ENCODE data around the gene FXYD7.

Gene FXYD7

DNA sequence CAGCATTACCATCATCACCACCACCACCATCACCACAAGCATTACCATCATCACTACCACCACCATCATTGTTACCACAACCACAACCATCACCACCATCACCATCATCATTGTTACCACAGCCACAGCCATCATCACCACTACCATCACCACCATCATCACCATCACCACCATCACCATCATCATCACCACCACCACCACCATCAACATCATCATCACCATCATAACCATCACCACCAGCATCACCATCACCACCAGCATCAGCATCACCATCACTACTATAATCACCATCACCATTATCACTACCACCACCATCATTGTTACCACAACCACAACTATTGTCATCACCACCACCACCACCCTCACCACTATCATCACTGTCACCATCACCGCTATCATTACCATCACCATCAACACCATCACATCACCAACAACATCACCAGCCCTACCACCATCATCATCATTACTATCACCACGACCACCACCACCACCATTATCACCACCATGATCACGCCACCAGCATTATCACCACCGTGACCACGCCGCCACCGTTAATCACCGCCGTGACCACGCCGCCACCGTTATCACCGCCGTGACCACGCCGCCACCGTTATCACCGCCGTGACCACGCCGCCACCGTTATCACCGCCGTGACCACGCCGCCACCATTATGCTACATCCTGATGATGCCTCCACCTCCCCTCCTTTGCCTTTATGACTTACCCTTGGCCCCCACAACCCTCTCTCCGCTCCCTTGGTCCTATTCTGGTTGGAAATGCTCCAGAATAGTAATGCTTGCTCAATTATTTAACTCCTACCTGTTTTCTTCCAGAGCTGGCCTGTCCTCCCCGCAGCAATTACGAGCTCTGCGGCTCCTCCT, 37.4 kb upstream of the FXYD7 start:
- TF ChIP-seq, protein P1, sequence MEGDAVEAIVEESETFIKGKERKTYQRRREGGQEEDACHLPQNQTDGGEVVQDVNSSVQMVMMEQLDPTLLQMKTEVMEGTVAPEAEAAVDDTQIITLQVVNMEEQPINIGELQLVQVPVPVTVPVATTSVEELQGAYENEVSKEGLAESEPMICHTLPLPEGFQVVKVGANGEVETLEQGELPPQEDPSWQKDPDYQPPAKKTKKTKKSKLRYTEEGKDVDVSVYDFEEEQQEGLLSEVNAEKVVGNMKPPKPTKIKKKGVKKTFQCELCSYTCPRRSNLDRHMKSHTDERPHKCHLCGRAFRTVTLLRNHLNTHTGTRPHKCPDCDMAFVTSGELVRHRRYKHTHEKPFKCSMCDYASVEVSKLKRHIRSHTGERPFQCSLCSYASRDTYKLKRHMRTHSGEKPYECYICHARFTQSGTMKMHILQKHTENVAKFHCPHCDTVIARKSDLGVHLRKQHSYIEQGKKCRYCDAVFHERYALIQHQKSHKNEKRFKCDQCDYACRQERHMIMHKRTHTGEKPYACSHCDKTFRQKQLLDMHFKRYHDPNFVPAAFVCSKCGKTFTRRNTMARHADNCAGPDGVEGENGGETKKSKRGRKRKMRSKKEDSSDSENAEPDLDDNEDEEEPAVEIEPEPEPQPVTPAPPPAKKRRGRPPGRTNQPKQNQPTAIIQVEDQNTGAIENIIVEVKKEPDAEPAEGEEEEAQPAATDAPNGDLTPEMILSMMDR (IDR thresholded peaks at IDR 0.05; ENCODE audit: low read depth, low read length, missing control alignments): no peak
- no peak for DNase-seq (ENCODE audit: low read depth)
- no peak overlapping the region for H3K4me3 ChIP-seq (ENCODE audit: low read depth, low read length)

DNA sequence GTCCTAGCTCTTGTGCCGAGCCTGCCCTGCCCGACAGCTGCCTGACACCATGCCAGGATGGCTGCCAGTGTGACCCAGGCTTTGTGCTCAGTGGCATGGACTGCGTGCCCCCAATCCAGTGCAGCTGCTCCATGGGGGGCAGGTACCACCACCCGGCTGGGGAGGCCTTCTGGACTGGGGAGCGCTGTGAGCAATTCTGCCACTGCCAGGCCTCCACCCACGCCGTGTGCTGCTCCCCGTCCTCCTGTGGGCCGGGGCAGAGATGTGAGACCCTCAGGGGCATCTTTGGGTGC, 36.8 kb upstream of the FXYD7 start:
- DNase-seq (ENCODE audit: low read depth): no peak
- no peak overlapping the region for H3K4me3 ChIP-seq (ENCODE audit: low read depth, low read length)
- TF ChIP-seq, protein P1 (IDR thresholded peaks at IDR 0.05; ENCODE audit: low read depth, low read length, missing control alignments): no peak

GRCh38 chr19:35106898-35107541, 36.0 kb upstream of the FXYD7 start:
- no peak overlapping the region for H3K4me3 ChIP-seq (ENCODE audit: low read depth, low read length)
- TF ChIP-seq, protein P1 (IDR thresholded peaks at IDR 0.05; ENCODE audit: low read depth, low read length, missing control alignments): no peak
- DNase-seq (ENCODE audit: low read depth): no peak

GRCh38 chr19:35107545-35107944, 35.5 kb upstream of the FXYD7 start:
- TF ChIP-seq, protein P1 (IDR thresholded peaks at IDR 0.05; ENCODE audit: low read depth, low read length, missing control alignments): no peak
- H3K4me3 ChIP-seq (ENCODE audit: low read depth, low read length): no peak overlapping the region
- DNase-seq (ENCODE audit: low read depth): no peak

- H3K4me3 ChIP-seq (ENCODE audit: low read depth, low read length): no peak overlapping the region
- TF ChIP-seq, protein P1 (IDR thresholded peaks at IDR 0.05; ENCODE audit: low read depth, low read length, missing control alignments): no peak
- DNase-seq (ENCODE audit: low read depth): no peak
These were observed 34.3 kb upstream of the FXYD7 start for GRCh38 chr19:35108730-35109129.

DNA sequence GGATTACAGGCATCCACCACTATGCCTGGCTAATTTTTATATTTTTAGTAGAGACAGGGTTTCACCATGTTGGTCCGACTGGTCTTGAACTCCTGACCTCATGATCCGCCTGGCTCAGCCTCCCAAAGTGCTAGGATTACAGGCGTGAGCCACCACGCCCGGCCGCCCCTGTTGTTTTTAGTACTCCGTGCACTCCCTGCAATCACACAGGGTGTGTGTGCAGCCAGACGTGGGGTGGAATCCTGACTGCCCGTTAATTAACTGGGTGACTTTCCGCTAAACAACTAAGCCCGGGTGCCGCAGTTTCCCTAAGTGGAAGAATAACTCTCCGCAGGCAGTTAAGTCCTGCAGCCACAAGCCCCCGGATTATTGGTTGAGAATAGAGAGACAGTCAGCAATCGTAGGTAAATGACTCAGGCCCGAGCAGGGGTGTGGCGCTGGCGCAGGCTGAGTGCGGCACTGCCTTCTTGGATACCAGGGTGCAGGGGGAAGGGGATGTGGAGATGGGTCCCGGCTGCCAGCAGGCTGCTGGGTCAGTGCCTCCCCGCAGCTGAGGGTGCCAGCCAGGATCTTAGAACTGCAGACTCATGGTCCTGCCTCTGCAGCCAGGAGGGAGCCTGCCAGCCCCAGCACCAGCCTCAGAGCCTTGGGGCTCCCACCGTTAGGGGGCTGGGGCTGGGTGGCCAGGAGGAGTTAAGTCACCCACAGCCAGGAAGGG, 33.5 kb upstream of the FXYD7 start:
- no peak for DNase-seq (ENCODE audit: low read depth)
- TF ChIP-seq, protein P1 (IDR thresholded peaks at IDR 0.05; ENCODE audit: low read depth, low read length, missing control alignments): no peak
- H3K4me3 ChIP-seq (ENCODE audit: low read depth, low read length): no peak overlapping the region

All from GM12864 (cell line).